Osteocyte (in vitro differentiated cells): Measurements from ENCODE around the gene JPT1. TPM values are rescaled to one million over a fixed set of nuclear protein-coding genes. Genes with fewer than 3 reads are reported as not detected.
A peak's percentile ranks its signal among the peaks of the same experiment; 100 is the strongest.

Experiments used
- DNase-seq: peaks from one replicate; pipeline ENCODE4 v3.0.0; 2021; ENCODE audit warnings: mixed read lengths; ENCODE audit not compliant: unreplicated experiment; ENCODE audit errors: extremely low spot score
- H3K27ac Mint-ChIP-seq: one replicate; pipeline ENCODE4 v1.8.0; 2021; ENCODE audit warnings: mild to moderate bottlenecking, mixed read lengths; ENCODE audit not compliant: unreplicated experiment
- H3K27me3 Mint-ChIP-seq: one replicate; pipeline ENCODE4 v1.8.0; 2021; ENCODE audit warnings: mixed read lengths; ENCODE audit not compliant: unreplicated experiment
- H3K36me3 Mint-ChIP-seq: one replicate; pipeline ENCODE4 v1.8.0; 2021; ENCODE audit warnings: mixed read lengths; ENCODE audit not compliant: unreplicated experiment
- H3K4me1 Mint-ChIP-seq: one replicate; pipeline ENCODE4 v1.8.0; 2021; ENCODE audit warnings: mixed read lengths; ENCODE audit not compliant: unreplicated experiment
- H3K4me3 Mint-ChIP-seq: one replicate; pipeline ENCODE4 v1.8.0; 2021; ENCODE audit warnings: mild to moderate bottlenecking, moderate library complexity, mixed read lengths; ENCODE audit not compliant: unreplicated experiment
- H3K9me3 Mint-ChIP-seq: one replicate; pipeline ENCODE4 v1.8.0; 2021; ENCODE audit warnings: mixed read lengths; ENCODE audit not compliant: unreplicated experiment
- total RNA-seq: library from RNA; stranded (reverse); gene quantifications from 2 replicates; pipeline ENCODE4 v1.2.1, GENCODE V29; 2021
- TF ChIP-seq, protein P1 (sequence below): fragments of 200-600 bp; sonication (generic); IDR thresholded peaks from 2 replicates; pipeline ENCODE4 v1.5.0; 2021; ENCODE audit warnings: antibody characterized with exemption, mild to moderate bottlenecking, moderate library complexity

Gene JPT1
- total RNA-seq, 1 donor from 2014 or later: 95.9 TPM

DNA sequence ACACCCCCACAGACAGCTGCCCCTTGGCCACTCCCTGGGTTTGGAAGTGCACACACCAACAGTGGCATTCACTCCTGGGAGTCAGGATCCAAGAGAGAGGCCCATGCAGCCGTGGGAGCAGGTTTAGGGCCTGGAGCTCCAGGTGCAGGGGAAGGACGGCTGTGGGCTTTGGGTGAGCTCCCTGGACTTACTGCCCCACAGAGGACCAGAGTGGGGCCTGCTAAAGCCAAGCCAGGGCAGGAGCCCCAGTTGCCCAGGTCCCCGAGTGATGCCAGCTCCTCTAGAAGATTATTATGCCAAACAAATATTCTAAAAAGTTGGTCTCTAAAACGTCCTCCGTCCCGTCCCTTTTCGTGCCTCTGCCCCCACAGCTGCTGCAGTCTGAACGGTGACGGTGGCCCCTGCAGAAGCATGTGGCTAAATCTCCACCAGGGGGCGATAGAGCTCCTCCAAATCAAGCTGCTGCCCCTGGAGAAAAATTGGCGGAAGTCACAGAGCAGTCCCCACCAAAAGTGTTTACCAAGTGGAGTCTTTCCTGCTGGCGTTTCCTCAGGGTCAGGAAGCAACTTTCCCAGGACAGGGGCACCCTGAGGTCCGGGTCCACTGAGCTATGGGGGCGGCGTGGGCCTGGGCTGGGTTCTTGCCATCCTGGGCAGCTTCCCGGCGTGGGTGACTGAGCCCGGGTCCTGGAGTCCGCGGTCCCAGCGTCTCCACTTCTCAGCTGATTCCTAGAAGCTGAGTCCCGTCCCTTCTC, 40.3 kb downstream of the JPT1 start:
- TF ChIP-seq, protein P1, sequence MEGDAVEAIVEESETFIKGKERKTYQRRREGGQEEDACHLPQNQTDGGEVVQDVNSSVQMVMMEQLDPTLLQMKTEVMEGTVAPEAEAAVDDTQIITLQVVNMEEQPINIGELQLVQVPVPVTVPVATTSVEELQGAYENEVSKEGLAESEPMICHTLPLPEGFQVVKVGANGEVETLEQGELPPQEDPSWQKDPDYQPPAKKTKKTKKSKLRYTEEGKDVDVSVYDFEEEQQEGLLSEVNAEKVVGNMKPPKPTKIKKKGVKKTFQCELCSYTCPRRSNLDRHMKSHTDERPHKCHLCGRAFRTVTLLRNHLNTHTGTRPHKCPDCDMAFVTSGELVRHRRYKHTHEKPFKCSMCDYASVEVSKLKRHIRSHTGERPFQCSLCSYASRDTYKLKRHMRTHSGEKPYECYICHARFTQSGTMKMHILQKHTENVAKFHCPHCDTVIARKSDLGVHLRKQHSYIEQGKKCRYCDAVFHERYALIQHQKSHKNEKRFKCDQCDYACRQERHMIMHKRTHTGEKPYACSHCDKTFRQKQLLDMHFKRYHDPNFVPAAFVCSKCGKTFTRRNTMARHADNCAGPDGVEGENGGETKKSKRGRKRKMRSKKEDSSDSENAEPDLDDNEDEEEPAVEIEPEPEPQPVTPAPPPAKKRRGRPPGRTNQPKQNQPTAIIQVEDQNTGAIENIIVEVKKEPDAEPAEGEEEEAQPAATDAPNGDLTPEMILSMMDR: peak; percentile 97
- H3K27me3 Mint-ChIP-seq: no peaks in the 10 kb centered on the region
- no peaks in the 10 kb centered on the region for H3K9me3 Mint-ChIP-seq
- peak overlapping the region; percentile 59 for H3K4me3 Mint-ChIP-seq
- H3K4me1 Mint-ChIP-seq: peaks cover 36% of the 10 kb centered on the region
- DNase-seq: peak; percentile 95
- H3K36me3 Mint-ChIP-seq: peaks cover 7% of the 10 kb centered on the region
- peak overlapping the region; percentile 54 for H3K27ac Mint-ChIP-seq

DNA sequence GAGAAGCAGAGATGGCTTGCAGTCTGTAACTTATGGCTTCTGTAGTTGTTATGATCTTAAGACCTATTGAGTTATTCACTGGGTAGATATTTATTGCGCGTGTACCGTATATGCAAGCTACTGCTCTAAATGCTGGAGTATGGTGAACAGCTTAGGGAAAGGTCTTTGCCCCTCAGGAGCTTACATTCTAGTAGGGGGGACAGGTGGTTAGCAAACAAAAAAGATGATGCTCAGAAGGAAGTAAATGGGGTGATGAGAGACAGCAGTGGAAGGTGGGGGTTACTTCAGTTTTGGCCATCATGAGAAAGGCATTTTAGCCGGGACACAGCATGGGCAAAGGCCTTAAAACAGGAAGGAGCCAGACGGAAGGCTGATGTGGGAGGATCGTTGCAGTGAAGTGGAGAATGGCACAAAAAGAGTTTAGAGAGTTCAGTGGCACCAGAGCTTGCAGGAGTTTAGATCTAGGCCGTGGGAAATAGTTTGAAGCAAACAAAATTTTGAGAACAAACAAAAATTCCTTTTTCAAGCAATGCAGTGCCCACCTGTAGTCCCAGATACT, 42.5 kb downstream of the JPT1 start:
- no peaks in the 10 kb centered on the region for H3K9me3 Mint-ChIP-seq
- peak overlapping the region; percentile 51 for H3K4me3 Mint-ChIP-seq
- TF ChIP-seq, protein P1: no peak
- no peaks in the 10 kb centered on the region for H3K36me3 Mint-ChIP-seq
- peaks cover 38% of the 10 kb centered on the region for H3K4me1 Mint-ChIP-seq
- no peak for DNase-seq
- H3K27me3 Mint-ChIP-seq: no peaks in the 10 kb centered on the region
- no peak overlapping the region for H3K27ac Mint-ChIP-seq

DNA sequence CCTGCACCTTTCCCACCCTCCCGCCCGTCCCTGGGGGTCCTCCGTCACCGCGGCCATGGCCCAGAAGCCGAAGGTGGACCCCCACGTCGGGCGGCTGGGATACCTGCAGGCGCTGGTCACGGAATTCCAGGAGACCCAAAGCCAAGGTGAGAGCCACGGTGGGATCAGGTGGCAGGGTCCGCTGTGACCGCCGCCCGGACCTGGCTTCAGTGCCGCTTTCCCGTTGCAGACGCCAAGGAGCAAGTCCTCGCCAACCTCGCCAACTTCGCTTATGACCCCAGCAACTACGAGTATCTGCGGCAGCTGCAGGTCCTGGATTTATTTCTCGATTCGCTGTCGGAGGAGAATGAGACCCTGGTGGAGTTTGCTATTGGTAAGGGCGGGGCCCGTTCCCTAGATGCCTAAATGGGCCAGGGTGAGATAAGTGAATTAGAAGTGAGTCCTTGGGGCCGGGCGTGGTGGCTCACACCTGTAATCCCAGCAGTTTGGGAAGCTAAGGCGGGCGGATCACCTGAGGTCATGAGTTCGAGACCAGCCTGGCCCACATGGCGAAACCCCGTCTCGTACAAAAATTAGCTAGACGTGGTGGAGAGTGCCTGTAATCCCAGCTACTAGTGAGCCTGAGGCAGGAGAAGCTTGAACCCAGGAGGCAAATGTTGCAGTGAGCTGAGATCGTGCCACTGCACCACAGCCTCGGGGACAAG, 43.9 kb downstream of the JPT1 start:
- Mint-ChIP-seq H3K4me1 (peaks cover 43% of the 10 kb centered on the region), H3K27me3 (no peaks in the 10 kb centered on the region), H3K4me3 (peak overlapping the region; percentile 83), H3K9me3 (no peaks in the 10 kb centered on the region), H3K36me3 (peaks cover 2% of the 10 kb centered on the region), H3K27ac (peak overlapping the region; percentile 47)
- TF ChIP-seq, protein P1: no peak
- DNase-seq: no peak

DNA sequence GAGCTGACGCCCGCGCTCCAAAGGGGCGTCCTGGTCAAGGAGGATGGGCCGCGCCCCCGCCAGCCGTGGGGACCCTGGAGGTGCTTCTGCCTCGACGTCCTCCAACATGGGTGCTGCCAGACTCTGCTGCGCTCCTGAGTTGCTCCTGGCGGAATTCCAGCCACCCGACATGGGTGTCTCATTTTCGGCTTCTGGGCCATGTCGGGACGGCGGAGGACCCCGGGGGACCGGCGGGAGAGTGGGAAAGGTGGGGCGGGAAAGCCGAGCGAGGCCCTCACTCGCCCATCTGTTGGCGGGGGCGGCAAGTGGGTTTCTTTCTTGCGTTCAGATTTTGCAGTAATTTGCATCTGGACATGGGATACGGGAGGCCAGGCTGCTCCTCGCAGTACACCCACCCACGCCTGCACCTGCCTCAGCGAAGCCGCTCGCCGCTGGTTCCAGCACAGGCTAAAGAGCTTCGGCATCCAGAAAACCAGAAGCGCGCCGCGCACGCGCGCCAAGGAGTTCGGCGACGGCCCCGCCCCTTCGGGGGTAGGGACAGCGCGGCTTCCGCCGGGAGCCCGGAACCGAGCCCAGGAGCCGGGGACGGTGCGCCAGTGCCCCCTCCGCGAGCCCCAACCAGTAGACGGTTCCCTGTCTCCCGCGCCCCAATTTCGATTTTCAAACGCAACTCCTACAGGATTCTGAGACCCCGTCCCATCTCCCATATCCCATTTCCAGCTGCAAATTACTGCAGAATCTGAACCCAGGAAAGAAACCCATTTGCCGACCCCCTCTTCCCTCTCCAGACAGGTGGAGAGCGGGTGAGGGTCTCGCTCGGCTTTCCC, 44.7 kb downstream of the JPT1 start, which contains the start of gene ARMC7:
ARMC7 (plus strand) TSS at position 563 of the 827 bp plus-strand sequence. CDS start 320 bp downstream, outside the sequence.
- H3K27ac Mint-ChIP-seq: peak within 1 kb of the TSS; percentile 59
- peak within 1 kb of the TSS; percentile 83 for H3K4me3 Mint-ChIP-seq
- H3K9me3 Mint-ChIP-seq: no peaks in the 10 kb centered on the region
- H3K4me1 Mint-ChIP-seq: peaks cover 40% of the 10 kb centered on the region
- TF ChIP-seq, protein P1: no peak
- DNase-seq: peak; percentile 96
- H3K36me3 Mint-ChIP-seq: peaks cover 2% of the 10 kb centered on the region
- no peaks in the 10 kb centered on the region for H3K27me3 Mint-ChIP-seq
